CD4-positive, alpha-beta T cell treated with Interleukin-15 for 1 hour (primary cell): ENCODE measurements around the gene RADIL.

Experiments
- DNase-seq: peaks from one replicate; pipeline ENCODE4 v3.0.0-alpha.2; 2020

RADIL gene

DNA sequence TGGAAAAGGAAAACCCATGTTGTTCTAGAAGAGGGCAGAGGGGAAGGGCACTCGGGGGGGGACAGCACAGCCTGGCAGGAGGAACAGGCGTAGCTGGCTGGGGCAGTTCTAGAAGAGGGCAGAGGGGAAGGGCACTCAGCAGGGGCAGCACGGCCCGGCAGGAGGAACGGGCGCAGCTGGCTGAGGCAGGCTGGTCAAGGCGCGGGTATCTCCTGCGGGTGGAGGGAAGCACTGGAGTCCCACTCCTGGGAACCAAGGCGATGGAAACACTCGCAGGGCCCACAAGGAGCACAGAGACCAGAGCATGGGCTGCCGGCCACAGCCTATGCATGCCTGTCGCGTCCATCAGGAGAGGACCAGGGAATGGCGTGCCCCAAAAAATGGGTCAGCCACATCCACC, 58.4 kb downstream of the RADIL start:
- no peak for DNase-seq

DNA sequence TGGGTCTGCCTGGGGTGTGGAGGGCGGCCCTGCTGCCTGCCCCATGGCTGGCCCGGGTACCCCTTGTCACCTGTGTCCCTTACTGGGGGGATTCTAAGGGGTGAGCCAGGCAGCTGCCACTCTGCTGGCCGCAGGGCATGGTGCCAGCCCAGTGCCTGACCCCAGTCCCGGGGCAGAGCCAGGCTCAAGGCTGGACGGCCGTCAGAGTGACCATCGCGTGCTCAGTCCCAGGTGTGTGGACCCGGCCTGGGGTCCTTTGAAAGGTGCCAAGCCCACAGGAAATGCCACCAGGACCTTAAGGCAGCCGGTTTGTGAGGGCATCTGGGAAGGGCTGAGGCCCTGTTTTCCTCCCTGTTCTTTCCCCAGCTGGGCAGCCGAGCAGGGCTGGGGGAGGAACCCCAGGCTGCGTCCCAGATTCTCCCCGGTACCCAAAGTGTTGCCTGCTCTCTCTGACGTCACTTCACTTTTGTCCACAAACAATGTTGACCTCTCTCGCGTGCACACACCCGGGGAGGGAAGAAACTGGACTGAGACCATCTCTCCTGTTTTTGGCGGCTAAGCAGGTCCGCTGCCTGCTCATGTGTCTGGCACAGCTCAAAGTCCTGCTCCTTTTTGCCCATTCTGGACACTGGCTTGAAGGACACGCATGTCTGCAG, 59.3 kb downstream of the RADIL start:
- no peak for DNase-seq

GRCh38 chr7:4823441-4824119, 59.9 kb downstream of the RADIL start:
- no peak for DNase-seq

DNA sequence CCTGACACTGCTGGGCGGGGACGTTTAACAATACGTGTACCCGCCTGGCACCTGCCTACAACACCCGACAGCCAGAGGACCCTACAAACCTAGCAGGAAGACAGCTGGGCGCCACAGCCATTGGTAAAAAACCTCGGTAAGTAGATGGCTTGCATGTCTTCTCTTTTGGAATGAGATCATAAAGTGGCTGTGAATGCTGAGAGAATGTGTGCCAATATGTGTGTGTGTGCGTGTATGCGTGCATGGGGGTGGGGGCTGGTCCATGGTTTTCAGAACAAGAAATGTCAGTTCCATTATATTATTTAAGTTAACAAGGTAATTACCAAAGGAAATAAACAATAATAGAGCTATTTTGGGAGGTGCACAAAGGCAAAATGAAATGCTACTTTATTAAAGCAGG, 60.8 kb downstream of the RADIL start:
- DNase-seq, result no peak

DNA sequence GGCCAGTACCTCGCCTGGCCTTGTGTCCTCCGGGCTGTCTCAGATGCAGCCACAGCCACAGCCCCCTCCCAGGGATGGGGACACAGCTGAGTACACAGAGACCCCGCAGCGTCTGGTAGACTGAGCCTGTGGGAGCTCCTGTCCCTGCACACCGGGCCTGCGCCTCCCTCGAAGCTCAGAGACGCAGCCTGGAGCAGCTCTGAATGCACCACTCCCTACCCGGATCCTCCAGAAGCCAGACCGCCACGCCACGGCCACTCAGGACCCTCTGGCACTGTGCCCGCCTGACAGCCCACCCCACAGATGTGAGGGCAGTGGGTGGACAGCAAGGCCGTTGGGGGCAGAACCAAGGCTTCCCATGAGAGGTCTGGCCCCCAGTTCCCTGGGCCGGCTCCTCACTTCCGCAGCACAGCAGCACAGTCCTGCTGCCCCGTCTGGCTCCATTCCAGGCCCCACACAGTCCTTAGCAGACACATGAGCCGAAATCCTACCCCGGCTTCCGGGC, 62.5 kb downstream of the RADIL start:
- no peak for DNase-seq

- DNase-seq, result no peak
Observed at GRCh38 chr7:4820405-4820966, 63.0 kb downstream of the RADIL start.

- no peak for DNase-seq
Observed at GRCh38 chr7:4819560-4820404, 63.7 kb downstream of the RADIL start.

GRCh38 chr7:4818000-4818794, 65.3 kb downstream of the RADIL start:
- DNase-seq, result no peak

GRCh38 chr7:4817178-4817901, 66.2 kb downstream of the RADIL start:
- no peak for DNase-seq

GRCh38 chr7:4816419-4817080, 67.0 kb downstream of the RADIL start:
- DNase-seq, result no peak

DNA sequence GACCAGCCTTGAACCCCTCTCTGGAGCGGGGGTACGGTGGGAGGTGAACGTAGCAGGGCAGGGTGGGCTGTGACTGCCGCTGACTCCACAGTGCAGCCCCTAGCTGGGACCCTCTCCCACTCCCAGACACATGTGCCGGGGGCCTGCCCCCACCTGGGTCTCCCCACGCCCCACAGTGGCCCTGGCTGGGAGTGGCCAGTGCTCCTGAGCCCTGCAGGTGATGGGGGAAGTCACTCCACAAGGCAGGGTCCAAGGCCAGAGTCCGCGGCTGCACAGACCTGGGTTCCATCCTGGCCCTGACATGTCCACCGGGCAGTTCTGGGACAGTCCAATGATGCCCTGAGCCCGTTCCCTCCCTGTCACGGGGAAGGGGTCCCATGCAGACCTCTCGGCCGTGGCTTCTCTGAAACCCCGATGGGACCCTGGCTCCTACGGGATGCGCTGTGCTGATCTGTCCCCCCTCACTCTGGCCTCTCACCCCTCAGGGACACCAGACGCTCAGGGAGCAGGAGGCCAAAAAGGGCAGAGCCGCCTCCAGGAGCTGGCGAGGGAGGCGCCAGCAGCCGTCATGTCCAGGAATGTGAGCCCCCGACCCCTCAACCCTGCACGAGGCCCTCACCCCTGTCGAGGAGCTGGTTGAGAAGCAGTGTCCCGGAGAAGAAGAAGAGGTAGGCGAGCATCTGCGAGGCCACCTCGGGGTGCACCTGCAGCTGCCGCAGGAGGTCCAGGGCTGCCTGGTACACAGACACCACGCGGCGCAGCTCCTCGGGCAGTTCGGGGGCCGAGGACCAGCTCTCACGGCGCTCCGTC, 67.7 kb downstream of the RADIL start:
- no peak for DNase-seq

- no peak for DNase-seq
Observed at GRCh38 chr7:4815121-4815520, 68.4 kb downstream of the RADIL start.

GRCh38 chr7:4814433-4814832, 69.1 kb downstream of the RADIL start:
- no peak for DNase-seq

DNA sequence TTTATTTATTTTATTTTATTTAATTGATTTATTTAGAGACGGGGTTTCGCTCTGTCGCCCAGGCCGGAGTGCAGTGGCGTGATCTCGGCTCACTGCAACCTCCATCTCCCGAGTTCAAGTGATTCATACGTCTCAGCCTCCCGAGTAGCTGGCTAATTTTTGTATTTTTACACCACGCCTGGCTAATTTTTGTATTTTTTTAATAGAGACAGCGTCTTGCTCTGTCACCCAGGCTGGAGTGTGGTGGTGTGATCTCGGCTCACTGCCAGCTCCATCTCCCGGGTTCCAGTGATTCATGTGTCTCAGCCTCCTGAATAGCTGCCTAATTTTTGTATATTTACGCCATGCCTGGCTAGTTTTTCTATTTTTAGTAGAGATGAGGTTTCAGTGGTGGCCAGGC, 73.8 kb downstream of the RADIL start:
- DNase-seq, result no peak

- peak; percentile 51 for DNase-seq
Observed at GRCh38 chr7:4809091-4809591, 74.4 kb downstream of the RADIL start.

DNA sequence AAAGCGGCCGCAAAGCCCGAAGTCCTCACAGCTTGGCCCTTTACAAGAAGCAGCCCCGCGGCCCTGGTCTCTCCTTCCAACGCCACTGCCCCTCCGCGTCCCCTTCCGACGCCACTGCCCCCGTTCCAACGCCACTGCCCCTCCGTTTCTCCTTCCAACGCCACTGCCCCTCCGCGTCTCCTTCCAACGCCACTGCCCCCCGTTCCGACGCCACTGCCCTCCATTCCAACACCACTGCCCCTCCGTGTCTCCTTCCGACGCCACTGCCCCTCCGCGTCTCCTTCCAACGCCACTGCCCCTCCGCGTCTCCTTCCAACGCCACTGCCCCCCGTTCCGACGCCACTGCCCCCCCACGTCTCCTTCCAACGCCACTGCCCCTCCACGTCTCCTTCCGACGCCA, 75.0 kb downstream of the RADIL start:
- no peak for DNase-seq

DNA sequence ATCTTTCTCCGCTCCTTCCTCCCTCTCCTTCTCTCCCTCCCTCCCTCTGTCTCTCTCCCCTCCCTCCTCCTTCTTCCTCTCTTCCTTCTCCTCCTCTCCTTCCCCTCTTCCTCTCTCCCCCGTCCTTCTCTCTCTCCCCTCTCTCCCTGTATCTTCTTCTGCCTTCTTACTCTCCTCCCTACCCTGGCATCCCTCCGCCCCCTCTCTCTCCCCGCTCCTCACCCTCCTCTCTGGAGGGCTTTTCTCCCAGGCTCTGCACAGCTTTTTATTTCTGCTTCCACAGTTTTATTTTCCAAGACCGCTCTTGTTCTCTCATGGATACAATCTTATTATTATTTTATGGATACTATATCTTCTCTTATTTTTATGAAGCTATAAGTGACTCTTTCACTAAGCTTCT, 75.5 kb downstream of the RADIL start:
- no peak for DNase-seq

- no peak for DNase-seq
Observed at GRCh38 chr7:4807598-4808016, 75.9 kb downstream of the RADIL start.

GRCh38 chr7:4806983-4807597, 76.4 kb downstream of the RADIL start:
- no peak for DNase-seq

- no peak for DNase-seq
Observed at GRCh38 chr7:4805984-4806300, 77.6 kb downstream of the RADIL start.
